Measurements from ENCODE around the gene BSPRY. TPM values are rescaled to one million over a fixed set of nuclear protein-coding genes. Genes with fewer than 3 reads are reported as not detected.
"Not testable (repeated sequence)": the region's sequence is repeated elsewhere in the genome, so short reads cannot be mapped to it uniquely, and the experiment has no call there.

Gene BSPRY
- total RNA-seq, 1 donor, result not detected

GRCh38 chr9:113356686-113357292, 7.4 kb downstream of the BSPRY start:
- TF ChIP-seq CTCF (IDR thresholded peaks at IDR 0.05; ENCODE audit: insufficient read depth, low read depth, low read length), result no peak
- no peak for DNase-seq (ENCODE audit: low read depth)
- H3K4me3 ChIP-seq (ENCODE audit: low read depth, low read length), result no peak overlapping the region

- TF ChIP-seq CTCF (IDR thresholded peaks at IDR 0.05; ENCODE audit: insufficient read depth, low read depth, low read length), result no peak
- no peak overlapping the region for H3K4me3 ChIP-seq (ENCODE audit: low read depth, low read length)
- no peak for DNase-seq (ENCODE audit: low read depth)
Observed at GRCh38 chr9:113359385-113359784, 10.0 kb downstream of the BSPRY start.

DNA sequence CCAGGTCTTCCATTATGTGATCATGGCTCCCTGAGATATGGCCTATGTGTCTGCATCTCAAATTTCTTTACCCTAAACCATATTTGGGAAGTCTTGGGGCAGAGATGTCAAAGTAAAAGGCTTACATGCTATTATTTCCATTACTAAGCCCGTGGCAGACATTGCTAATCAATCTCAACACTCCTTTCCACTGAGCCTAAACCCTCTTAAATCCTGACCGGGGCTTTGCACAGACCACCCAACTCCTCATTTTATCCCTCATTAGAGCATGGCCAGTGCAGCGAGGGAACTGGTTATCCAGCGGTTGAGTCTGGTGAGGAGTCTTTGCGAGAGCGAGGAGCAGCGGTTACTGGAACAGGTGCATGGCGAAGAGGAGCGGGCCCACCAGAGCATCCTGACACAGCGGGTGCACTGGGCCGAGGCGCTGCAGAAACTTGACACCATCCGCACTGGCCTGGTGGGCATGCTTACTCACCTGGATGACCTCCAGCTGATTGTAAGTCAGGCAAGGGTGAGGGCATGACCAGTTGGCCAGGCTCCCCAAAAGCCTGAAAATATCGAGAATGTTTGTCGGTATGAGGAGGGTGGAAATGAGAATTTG, 11.0 kb downstream of the BSPRY start:
- DNase-seq (ENCODE audit: low read depth), result no peak
- no peak for TF ChIP-seq CTCF (IDR thresholded peaks at IDR 0.05; ENCODE audit: insufficient read depth, low read depth, low read length)
- no peak overlapping the region for H3K4me3 ChIP-seq (ENCODE audit: low read depth, low read length)

GRCh38 chr9:113361304-113362018, 12.1 kb downstream of the BSPRY start:
- no peak for DNase-seq (ENCODE audit: low read depth)
- no peak overlapping the region for H3K4me3 ChIP-seq (ENCODE audit: low read depth, low read length)
- no peak for TF ChIP-seq CTCF (IDR thresholded peaks at IDR 0.05; ENCODE audit: insufficient read depth, low read depth, low read length)

DNA sequence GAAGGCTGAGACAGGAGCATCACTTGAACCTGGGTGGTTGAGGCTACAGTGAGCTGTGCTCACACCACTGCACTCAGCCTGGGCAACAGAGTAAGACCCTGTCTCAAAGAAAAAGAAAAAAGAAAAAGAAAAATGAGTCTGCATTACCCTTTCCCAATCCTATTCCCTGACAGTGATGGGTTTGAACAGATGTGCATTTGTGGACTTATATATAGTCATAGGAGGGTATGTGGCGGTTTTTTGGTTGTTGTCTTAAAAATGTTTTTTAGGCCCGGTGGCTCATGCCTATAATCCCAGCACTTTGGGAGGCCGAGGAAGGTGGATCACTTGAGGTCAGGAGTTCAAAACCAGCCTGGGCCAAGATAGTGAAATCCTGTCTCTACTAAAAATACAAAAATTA, 14.0 kb downstream of the BSPRY start:
- TF ChIP-seq CTCF (IDR thresholded peaks at IDR 0.05; ENCODE audit: insufficient read depth, low read depth, low read length), result no peak
- H3K4me3 ChIP-seq (ENCODE audit: low read depth, low read length), result no peak overlapping the region
- DNase-seq (ENCODE audit: low read depth), result no peak

GRCh38 chr9:113364951-113365350, 15.6 kb downstream of the BSPRY start:
- TF ChIP-seq CTCF (IDR thresholded peaks at IDR 0.05; ENCODE audit: insufficient read depth, low read depth, low read length), result no peak
- no peak for DNase-seq (ENCODE audit: low read depth)
- H3K4me3 ChIP-seq (ENCODE audit: low read depth, low read length), result no peak overlapping the region

GRCh38 chr9:113365652-113366051, 16.3 kb downstream of the BSPRY start:
- not testable (repeated sequence) for DNase-seq (ENCODE audit: low read depth)

More at GRCh38 chr9:113365652-113366051, 16.3 kb downstream of the BSPRY start:
- H3K4me3 ChIP-seq (ENCODE audit: low read depth, low read length), result not testable (repeated sequence)

Measured in fibroblast of villous mesenchyme (primary cell).